ENCODE results near the gene GMNC. TPM values are rescaled to one million over a fixed set of nuclear protein-coding genes. Genes with fewer than 3 reads are reported as not detected.

The GMNC gene
- polyA plus RNA-seq, 1 donor from 2014 or later = 0.48 TPM

GRCh38 chr3:190810957-190811356 lies 51.5 kb downstream of the GMNC start:
- Histone ChIP-seq H3K4me3 (ENCODE audit: low read length) (no peak overlapping the region), H3K36me3 (ENCODE audit: insufficient read depth, low read length) (no peaks in the 10 kb centered on the region), H3K27me3 (ENCODE audit: insufficient read depth, low read depth, low read length) (no peaks in the 10 kb centered on the region), H3K9me2 (ENCODE audit: insufficient read depth, low read length) (no peaks in the 10 kb centered on the region), H3K9ac (ENCODE audit: low read length) (no peak overlapping the region), H2AFZ (ENCODE audit: low read depth, low read length) (no peak overlapping the region), H3K9me3 (ENCODE audit: low read length) (no peaks in the 10 kb centered on the region), H4K20me1 (ENCODE audit: insufficient read depth) (no peaks in the 10 kb centered on the region), H3K27ac (ENCODE audit: low read length) (no peak overlapping the region), H3K4me2 (ENCODE audit: low read length) (no peak overlapping the region), H3F3A (ENCODE audit: insufficient read depth, low read length, poor library complexity, severe bottlenecking) (no peaks in the 10 kb centered on the region), H3K79me2 (replicated peaks; ENCODE audit: insufficient read depth, low read length) (no peaks in the 10 kb centered on the region)
- TF ChIP-seq CTCF (IDR thresholded peaks at IDR 0.05; ENCODE audit: poor library complexity, severe bottlenecking) = no peak
- no peak for TF ChIP-seq RAD21 (conservative IDR thresholded peaks at IDR 0.05)
- TF ChIP-seq POLR2AphosphoS5 (IDR thresholded peaks at IDR 0.05) = no peak
- TF ChIP-seq REST (IDR thresholded peaks at IDR 0.05; ENCODE audit: borderline replicate concordance) = no peak

- H3F3A ChIP-seq (ENCODE audit: insufficient read depth, low read length, poor library complexity, severe bottlenecking) = no peaks in the 10 kb centered on the region
Observed at GRCh38 chr3:190809351-190809750, 53.1 kb downstream of the GMNC start.

More at GRCh38 chr3:190809351-190809750, 53.1 kb downstream of the GMNC start:
- Histone ChIP-seq H3K27me3 (ENCODE audit: insufficient read depth, low read depth, low read length) (no peaks in the 10 kb centered on the region), H3K27ac (ENCODE audit: low read length) (no peak overlapping the region), H3K9ac (ENCODE audit: low read length) (no peak overlapping the region), H3K36me3 (ENCODE audit: insufficient read depth, low read length) (no peaks in the 10 kb centered on the region), H3K4me3 (ENCODE audit: low read length) (no peak overlapping the region), H3K9me3 (ENCODE audit: low read length) (no peaks in the 10 kb centered on the region), H3K4me2 (ENCODE audit: low read length) (no peak overlapping the region), H2AFZ (ENCODE audit: low read depth, low read length) (no peak overlapping the region), H3K79me2 (replicated peaks; ENCODE audit: insufficient read depth, low read length) (no peaks in the 10 kb centered on the region), H4K20me1 (ENCODE audit: insufficient read depth) (no peaks in the 10 kb centered on the region), H3K9me2 (ENCODE audit: insufficient read depth, low read length) (no peaks in the 10 kb centered on the region)
- TF ChIP-seq RAD21 (conservative IDR thresholded peaks at IDR 0.05) (no peak), REST (IDR thresholded peaks at IDR 0.05; ENCODE audit: borderline replicate concordance) (no peak), MXI1 (conservative IDR thresholded peaks at IDR 0.05; ENCODE audit: poor library complexity, severe bottlenecking) (no peak), SMC3 (conservative IDR thresholded peaks at IDR 0.05; ENCODE audit: poor library complexity) (no peak), CTCF (IDR thresholded peaks at IDR 0.05; ENCODE audit: poor library complexity, severe bottlenecking) (no peak), EZH2 (IDR thresholded peaks at IDR 0.05; ENCODE audit: borderline replicate concordance, insufficient read depth, low read length, poor library complexity, severe bottlenecking) (no peak), POLR2AphosphoS5 (IDR thresholded peaks at IDR 0.05) (no peak), TAF1 (IDR thresholded peaks at IDR 0.05; ENCODE audit: low read depth) (no peak), EP300 (conservative IDR thresholded peaks at IDR 0.05; ENCODE audit: poor library complexity, severe bottlenecking) (no peak)

Measured in neural cell (in vitro differentiated cells).